ENCODE measurements around the gene DPY19L3.
"Not testable (repeated sequence)": the region's sequence is repeated elsewhere in the genome, so short reads cannot be mapped to it uniquely, and the experiment has no call there.

DPY19L3 gene

DNA sequence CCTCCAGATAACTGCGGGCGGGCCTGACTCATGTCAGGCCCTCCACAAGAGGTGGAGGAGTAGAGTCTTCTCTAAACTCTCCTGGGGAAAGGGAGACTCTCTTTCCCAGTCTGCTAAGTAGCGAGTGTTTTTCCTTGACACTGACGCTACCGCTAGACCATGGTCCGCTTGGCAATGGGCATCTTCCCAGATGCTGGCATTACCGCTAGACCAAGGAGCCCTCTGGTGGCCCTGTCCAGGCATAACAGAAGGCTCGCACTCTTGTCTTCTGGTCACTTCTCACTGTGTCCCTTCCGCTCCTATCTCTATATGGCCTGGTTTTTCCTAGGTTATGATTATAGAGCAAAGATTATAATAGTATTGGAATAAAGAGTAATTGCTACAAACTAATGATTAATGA lies 28.5 kb upstream of the DPY19L3 start:
- intact Hi-C loops (cut with DNase I; ENCODE audit: low total_unique reads); DNase-seq: not testable (repeated sequence)

DNA sequence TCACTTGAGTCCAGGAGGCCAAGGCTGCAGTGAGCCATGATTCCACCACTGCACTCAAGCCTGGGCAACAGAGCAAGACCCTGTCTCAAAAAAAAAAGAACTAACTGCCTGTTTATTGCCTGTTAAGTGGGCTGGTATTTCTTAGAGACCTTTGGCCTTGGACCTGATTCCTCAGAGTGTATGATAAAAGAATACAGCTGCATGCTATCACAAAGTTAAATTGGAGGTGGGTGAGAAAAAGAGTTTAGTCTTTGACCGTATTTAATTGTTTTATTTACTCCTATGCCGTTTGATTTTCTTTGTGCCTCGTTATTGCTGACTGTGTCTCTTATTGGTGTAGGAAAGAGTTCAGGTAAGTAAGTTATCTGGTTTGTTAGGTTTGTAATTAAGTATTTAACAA lies 25.3 kb upstream of the DPY19L3 start:
- no peak for DNase-seq
- Histone ChIP-seq H3K27ac (no peak overlapping the region), H3K4me1 (peaks cover 0 to 4% (median 0%) of the 10 kb centered on the region in 4 donors), H3K9me3 (no peaks in the 10 kb centered on the region), H3K36me3 (peaks cover 29 to 49% (median 33%) of the 10 kb centered on the region in 3 donors), H3K27me3 (no peaks in the 10 kb centered on the region), H3K4me3 (no peak overlapping the region)
- TF ChIP-seq, protein P1, sequence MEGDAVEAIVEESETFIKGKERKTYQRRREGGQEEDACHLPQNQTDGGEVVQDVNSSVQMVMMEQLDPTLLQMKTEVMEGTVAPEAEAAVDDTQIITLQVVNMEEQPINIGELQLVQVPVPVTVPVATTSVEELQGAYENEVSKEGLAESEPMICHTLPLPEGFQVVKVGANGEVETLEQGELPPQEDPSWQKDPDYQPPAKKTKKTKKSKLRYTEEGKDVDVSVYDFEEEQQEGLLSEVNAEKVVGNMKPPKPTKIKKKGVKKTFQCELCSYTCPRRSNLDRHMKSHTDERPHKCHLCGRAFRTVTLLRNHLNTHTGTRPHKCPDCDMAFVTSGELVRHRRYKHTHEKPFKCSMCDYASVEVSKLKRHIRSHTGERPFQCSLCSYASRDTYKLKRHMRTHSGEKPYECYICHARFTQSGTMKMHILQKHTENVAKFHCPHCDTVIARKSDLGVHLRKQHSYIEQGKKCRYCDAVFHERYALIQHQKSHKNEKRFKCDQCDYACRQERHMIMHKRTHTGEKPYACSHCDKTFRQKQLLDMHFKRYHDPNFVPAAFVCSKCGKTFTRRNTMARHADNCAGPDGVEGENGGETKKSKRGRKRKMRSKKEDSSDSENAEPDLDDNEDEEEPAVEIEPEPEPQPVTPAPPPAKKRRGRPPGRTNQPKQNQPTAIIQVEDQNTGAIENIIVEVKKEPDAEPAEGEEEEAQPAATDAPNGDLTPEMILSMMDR (IDR thresholded peaks at IDR 0.05) = no peak
- intact Hi-C loops (cut with DNase I; ENCODE audit: low total_unique reads) = no loop called here

More for the DNA sequence above, 28.5 kb upstream of the DPY19L3 start:
- TF ChIP-seq, protein P1 (IDR thresholded peaks at IDR 0.05) = peak in 1 of 2 experiments; percentile 35
- H3K9me3 ChIP-seq, H3K27ac ChIP-seq, H3K4me3 ChIP-seq, H3K27me3 ChIP-seq: not testable (repeated sequence)
- peaks cover 0 to 26% (median 14%) of the 10 kb centered on the region in 4 donors for H3K4me1 ChIP-seq
- H3K36me3 ChIP-seq = peaks cover 17 to 37% (median 19%) of the 10 kb centered on the region in 3 donors

DNA sequence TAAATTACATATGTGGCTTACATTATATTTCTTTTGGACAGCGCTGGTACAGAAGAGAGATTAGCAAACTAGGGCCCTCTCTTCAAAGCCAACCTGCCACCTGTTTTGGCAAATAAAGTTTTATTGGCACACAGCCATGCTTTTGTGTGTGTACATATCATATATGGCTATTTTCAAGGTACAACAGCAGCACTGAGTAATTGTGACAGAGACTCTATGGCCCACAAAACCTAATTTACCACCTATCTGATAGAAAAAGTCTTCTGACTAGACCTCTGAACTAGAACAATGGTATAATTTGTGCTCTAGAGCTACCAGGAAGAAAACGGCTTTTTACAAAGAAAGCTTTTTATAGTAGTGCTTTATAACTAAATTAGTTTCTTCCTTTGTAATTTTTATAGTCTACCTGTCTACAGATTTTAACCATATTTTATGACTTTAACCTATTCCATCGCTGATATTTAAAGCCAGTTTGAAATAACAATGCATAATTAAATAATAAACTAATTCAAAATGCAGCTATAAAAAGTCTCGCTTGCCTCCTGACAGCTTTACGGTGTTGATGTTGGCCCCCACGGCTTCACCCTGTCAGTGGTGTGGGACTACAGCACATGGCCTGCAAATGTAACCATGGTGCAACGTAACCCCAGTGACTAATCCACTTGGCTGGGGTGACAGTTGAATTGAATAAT lies 17.7 kb upstream of the DPY19L3 start:
- no peak overlapping the region for H3K4me3 ChIP-seq
- TF ChIP-seq, protein P1 (IDR thresholded peaks at IDR 0.05) = no peak
- intact Hi-C loops (cut with DNase I; ENCODE audit: low total_unique reads) = no loop called here
- peak overlapping the region; percentile 0 to 7 for H3K27ac ChIP-seq
- DNase-seq = peak in 1 of 2 donors; percentile 69
- H3K9me3 ChIP-seq = no peaks in the 10 kb centered on the region
- H3K4me1 ChIP-seq = peaks cover 0 to 13% (median 5%) of the 10 kb centered on the region in 4 donors
- H3K36me3 ChIP-seq = peaks cover 7 to 17% (median 12%) of the 10 kb centered on the region in 3 donors
- no peaks in the 10 kb centered on the region for H3K27me3 ChIP-seq

DNA sequence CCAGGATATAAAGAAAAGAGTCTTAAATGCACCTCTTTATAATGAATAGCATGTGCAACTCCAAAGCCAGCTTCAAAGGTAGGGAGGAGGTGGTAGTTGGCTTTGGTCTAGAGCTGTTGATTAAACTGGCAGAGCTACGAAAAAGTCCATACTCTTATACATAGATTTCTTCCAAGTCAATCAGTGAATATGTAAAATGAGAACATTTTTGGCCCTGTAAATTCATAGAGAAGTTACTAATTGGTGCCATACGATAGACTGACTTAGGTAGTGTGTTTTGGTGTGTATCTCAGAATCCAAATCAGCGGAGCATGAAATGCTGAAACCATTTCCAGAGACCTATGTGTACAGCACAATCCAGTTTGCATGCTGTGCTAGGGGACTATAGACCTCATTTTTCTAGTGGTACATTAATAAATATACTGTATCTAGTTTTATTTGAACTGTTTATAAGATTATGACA lies 17.1 kb upstream of the DPY19L3 start:
- no peak for DNase-seq
- TF ChIP-seq, protein P1 (IDR thresholded peaks at IDR 0.05) = no peak
- Histone ChIP-seq H3K4me1 (peaks cover 0 to 13% (median 5%) of the 10 kb centered on the region in 4 donors), H3K4me3 (no peak overlapping the region), H3K36me3 (peaks cover under 1 to 11% (median 6%) of the 10 kb centered on the region in 3 donors), H3K9me3 (no peaks in the 10 kb centered on the region), H3K27me3 (no peaks in the 10 kb centered on the region), H3K27ac (peak overlapping the region in 1 of 2 donors; percentile 0)
- intact Hi-C loops (cut with DNase I; ENCODE audit: low total_unique reads) = no loop called here

DNA sequence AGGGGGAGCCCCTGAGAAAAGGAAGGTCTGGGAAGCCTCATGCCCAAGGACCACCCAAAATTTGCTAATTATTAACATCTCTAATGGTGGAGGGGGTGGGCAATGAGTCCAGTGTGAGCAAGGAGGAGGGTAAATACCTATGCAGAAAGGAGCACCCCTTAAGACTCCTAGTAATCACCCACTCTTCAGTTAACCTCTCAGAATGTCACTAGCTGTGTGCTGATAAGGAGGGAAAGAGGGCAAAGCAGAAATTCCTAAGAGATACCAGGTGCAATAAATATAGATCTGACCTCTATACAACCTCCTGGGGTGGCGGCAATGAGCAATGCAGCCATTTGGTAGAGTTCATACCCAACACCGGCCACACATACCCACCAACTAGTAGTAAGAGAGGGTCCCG lies 12.7 kb upstream of the DPY19L3 start:
- Histone ChIP-seq H3K4me3 (no peak overlapping the region), H3K36me3 (no peaks in the 10 kb centered on the region), H3K27me3 (no peaks in the 10 kb centered on the region), H3K4me1 (peaks cover 0 to 7% (median 3%) of the 10 kb centered on the region in 4 donors), H3K9me3 (no peaks in the 10 kb centered on the region), H3K27ac (no peak overlapping the region)
- intact Hi-C loops (cut with DNase I; ENCODE audit: low total_unique reads) = no loop called here
- no peak for DNase-seq
- TF ChIP-seq, protein P1 (IDR thresholded peaks at IDR 0.05) = no peak

Data from tibial artery (tissue), 4 donors.